ENCODE data around the gene PER1. TPM values are rescaled to one million over a fixed set of nuclear protein-coding genes. Genes with fewer than 3 reads are reported as not detected.

Gene PER1
- total and polyA plus RNA-seq, 2 of the 13 experiments (the other 11 are each of a cell fraction or from before 2014, with no cell fraction given): 2.6 to 3.6 TPM

- no peak for TF ChIP-seq ZNF770 (CRISPR knock-in tag; IDR thresholded peaks at IDR 0.05)
- no peak for TF ChIP-seq ZNF615 (CRISPR knock-in tag; IDR thresholded peaks at IDR 0.05; ENCODE audit: borderline replicate concordance)
- TF ChIP-seq GFI1 (CRISPR knock-in tag; IDR thresholded peaks at IDR 0.05; ENCODE audit: borderline replicate concordance): 0 out of 2 replicates have a peak, but pooled peaks have one; percentile 12
- TF ChIP-seq ZNF672 (CRISPR knock-in tag; IDR thresholded peaks at IDR 0.05): 0 out of 2 replicates have a peak, but pooled peaks have one; percentile 41
- TF ChIP-seq ZNF446 (CRISPR knock-in tag; IDR thresholded peaks at IDR 0.05): 0 out of 2 replicates have a peak, but pooled peaks have one; percentile 53
- peak; percentile 73; the same call in 1 of the 2 replicates for TF ChIP-seq CSRNP1 (CRISPR knock-in tag; IDR thresholded peaks at IDR 0.05)
- no peak for TF ChIP-seq RAD51 (IDR thresholded peaks at IDR 0.05; ENCODE audit: borderline replicate concordance)
- peak; percentile 57; the same call in 1 of the 2 replicates for TF ChIP-seq MTA1 (CRISPR knock-in tag; IDR thresholded peaks at IDR 0.05; ENCODE audit: borderline replicate concordance)
- 0 out of 2 replicates have a peak, but pooled peaks have one; percentile 54 for TF ChIP-seq KLF13 (CRISPR knock-in tag; IDR thresholded peaks at IDR 0.05)
- TF ChIP-seq GATAD2A (CRISPR knock-in tag; IDR thresholded peaks at IDR 0.05): no peak
- no peak for TF ChIP-seq MLLT10 (CRISPR knock-in tag; IDR thresholded peaks at IDR 0.05)
- TF ChIP-seq ZNF235 (CRISPR knock-in tag; IDR thresholded peaks at IDR 0.05; ENCODE audit: borderline replicate concordance): no peak
- peak; percentile 70; the same call in 1 of the 2 replicates for TF ChIP-seq ZNF83 (CRISPR knock-in tag; IDR thresholded peaks at IDR 0.05; ENCODE audit: borderline replicate concordance)
- peak; percentile 34; the same call in 1 of the 2 replicates for TF ChIP-seq CREBL2 (CRISPR knock-in tag; IDR thresholded peaks at IDR 0.05; ENCODE audit: borderline replicate concordance)
- TF ChIP-seq, protein P1, sequence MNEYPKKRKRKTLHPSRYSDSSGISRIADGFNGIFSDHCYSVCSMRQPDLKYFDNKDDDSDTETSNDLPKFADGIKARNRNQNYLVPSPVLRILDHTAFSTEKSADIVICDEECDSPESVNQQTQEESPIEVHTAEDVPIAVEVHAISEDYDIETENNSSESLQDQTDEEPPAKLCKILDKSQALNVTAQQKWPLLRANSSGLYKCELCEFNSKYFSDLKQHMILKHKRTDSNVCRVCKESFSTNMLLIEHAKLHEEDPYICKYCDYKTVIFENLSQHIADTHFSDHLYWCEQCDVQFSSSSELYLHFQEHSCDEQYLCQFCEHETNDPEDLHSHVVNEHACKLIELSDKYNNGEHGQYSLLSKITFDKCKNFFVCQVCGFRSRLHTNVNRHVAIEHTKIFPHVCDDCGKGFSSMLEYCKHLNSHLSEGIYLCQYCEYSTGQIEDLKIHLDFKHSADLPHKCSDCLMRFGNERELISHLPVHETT (CRISPR knock-in tag; conservative IDR thresholded peaks at IDR 0.05): no peak
- TF ChIP-seq, protein P2, sequence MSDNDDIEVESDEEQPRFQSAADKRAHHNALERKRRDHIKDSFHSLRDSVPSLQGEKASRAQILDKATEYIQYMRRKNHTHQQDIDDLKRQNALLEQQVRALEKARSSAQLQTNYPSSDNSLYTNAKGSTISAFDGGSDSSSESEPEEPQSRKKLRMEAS (IDR thresholded peaks at IDR 0.05): peak; percentile 41; the same call in 1 of the 2 replicates
- TF ChIP-seq ZNF350 (CRISPR knock-in tag; IDR thresholded peaks at IDR 0.05; ENCODE audit: borderline replicate concordance, low read depth): no peak
- 0 out of 2 replicates have a peak, but pooled peaks have one; percentile 27 for TF ChIP-seq ZNF124 (CRISPR knock-in tag; IDR thresholded peaks at IDR 0.05)
- TF ChIP-seq MED1 (CRISPR knock-in tag; IDR thresholded peaks at IDR 0.05): peak; percentile 41; the same call in 1 of the 2 replicates
- TF ChIP-seq ZNF274 (CRISPR knock-in tag; IDR thresholded peaks at IDR 0.05): peak; percentile 72; the same call in 1 of the 2 replicates
- peak; percentile 29; the same call in 1 of the 2 replicates for TF ChIP-seq ARNT2 (CRISPR knock-in tag; IDR thresholded peaks at IDR 0.05; ENCODE audit: low read depth)
- TF ChIP-seq ZNF33A (CRISPR knock-in tag; IDR thresholded peaks at IDR 0.05; ENCODE audit: borderline replicate concordance): no peak
- 0 out of 2 replicates have a peak, but pooled peaks have one; percentile 13 for TF ChIP-seq RXRB (CRISPR knock-in tag; IDR thresholded peaks at IDR 0.05; ENCODE audit: borderline replicate concordance)
- peak; percentile 79; the same call in 1 of the 2 replicates for TF ChIP-seq ZNF776 (CRISPR knock-in tag; IDR thresholded peaks at IDR 0.05)
Measured at GRCh38 chr17:8121681-8122421, 30.4 kb downstream of the PER1 start (continued).

Measured in HepG2 (cell line).